HepG2 (cell line): ENCODE measurements around the gene PSMB11. TPM values are rescaled to one million over a fixed set of nuclear protein-coding genes. Genes with fewer than 3 reads are reported as not detected.
A peak's percentile ranks its signal among the peaks of the same experiment; 100 is the strongest.

ENCODE experiments used
- CBX5 ChIP-seq: sonication (generic); formaldehyde crosslinking; IDR thresholded peaks from 2 replicates; pipeline ENCODE4 v1.4.0; 2020; ENCODE audit warnings: missing genetic modification reagents, borderline replicate concordance
- GATAD1 ChIP-seq: IDR thresholded peaks from 2 replicates; pipeline ENCODE4 v1.6.1; 2016; ENCODE audit warnings: missing genetic modification reagents, missing compliant biosample characterization
- IRX3 ChIP-seq: sonication (generic); formaldehyde crosslinking; IDR thresholded peaks from 2 replicates; pipeline ENCODE4 v1.8.1; 2023; ENCODE audit warnings: mild to moderate bottlenecking, low read depth, missing genetic modification reagents, borderline replicate concordance
- KLF11 ChIP-seq: IDR thresholded peaks from 2 replicates; pipeline ENCODE4 v1.6.1; 2016; ENCODE audit warnings: missing compliant biosample characterization
- NCOA2 ChIP-seq: sonication (generic); formaldehyde crosslinking; IDR thresholded peaks from 2 replicates; pipeline ENCODE4 v1.8.0; 2022; ENCODE audit warnings: inconsistent platforms
- NFE2 ChIP-seq: sonication (generic); formaldehyde crosslinking; IDR thresholded peaks from 2 replicates; pipeline ENCODE4 v1.4.0; 2020; ENCODE audit warnings: missing genetic modification reagents
- POLR2AphosphoS2 ChIP-seq: IDR thresholded peaks from 2 replicates; pipeline ENCODE4 v1.6.1; 2011; ENCODE audit warnings: low read depth, low read length, improper control_type of control experiment
- RBM39 ChIP-seq: fragments of 200-400 bp; formaldehyde crosslinking; IDR thresholded peaks from one replicate; pipeline ENCODE4 v1.6.1; 2018; ENCODE audit warnings: antibody characterized with exemption, mild to moderate bottlenecking, low read depth, low read length; ENCODE audit not compliant: poor library complexity, severe bottlenecking
- RELA ChIP-seq: sonication (generic); formaldehyde crosslinking; IDR thresholded peaks from 2 replicates; pipeline ENCODE4 v1.4.0; 2020; ENCODE audit warnings: missing genetic modification reagents
- SIX4 ChIP-seq: sonication (generic); formaldehyde crosslinking; IDR thresholded peaks from 2 replicates; pipeline ENCODE4 v1.4.0; 2020; ENCODE audit warnings: missing genetic modification reagents
- TCF7 ChIP-seq: sonication (generic); IDR thresholded peaks from 2 replicates; pipeline ENCODE4 v1.6.1; 2016; ENCODE audit warnings: antibody characterized with exemption, low read depth
- ZFP82 ChIP-seq: sonication (generic); formaldehyde crosslinking; IDR thresholded peaks from 2 replicates; pipeline ENCODE4 v1.5.1; 2020; ENCODE audit warnings: mild to moderate bottlenecking, missing genetic modification reagents, borderline replicate concordance
- ZNF382 ChIP-seq: sonication (generic); formaldehyde crosslinking; IDR thresholded peaks from 2 replicates; pipeline ENCODE4 v1.5.0; 2020; ENCODE audit warnings: missing genetic modification reagents, mild to moderate bottlenecking, borderline replicate concordance
- ZNF605 ChIP-seq: sonication (generic); formaldehyde crosslinking; IDR thresholded peaks from 2 replicates; pipeline ENCODE4 v1.8.0; 2022; ENCODE audit warnings: mild to moderate bottlenecking, missing genetic modification reagents
- ZNF614 ChIP-seq: IDR thresholded peaks from 2 replicates; pipeline ENCODE4 v1.6.1; 2018; ENCODE audit warnings: missing biosample characterization, missing genetic modification reagents, inconsistent platforms, borderline replicate concordance
- ZNF7 ChIP-seq: IDR thresholded peaks from 2 replicates; pipeline ENCODE4 v1.6.1; 2016; ENCODE audit warnings: missing biosample characterization, missing genetic modification reagents
- ZSCAN9 ChIP-seq: IDR thresholded peaks from 2 replicates; pipeline ENCODE4 v1.6.1; 2016; ENCODE audit warnings: borderline replicate concordance
- polyA plus RNA-seq, 8 experiments: library from polyadenylated mRNA; depleted of rRNA in 3 of 8; stranded (reverse) in 7 of 8; unstranded in 1 of 8; fragments of >200 nt; fragmentation: Illumina TruSeq in 4 of 8; extraction: Trizol in 4 of 8; gene quantifications; 2 replicates each; pipeline versions ENCODE4 v1.2.1 to v1.2.3, GENCODE V29; 2011 to 2016; ENCODE audit warnings: low read depth in 4 of 8, missing spikeins in 1 of 8, mixed read lengths in 1 of 8; ENCODE audit not compliant: insufficient read depth in 1 of 8
- total RNA-seq, 5 experiments: library from RNA; depleted of rRNA; stranded (reverse); fragments of >200 nt; fragmentation: Illumina TruSeq; extraction: Trizol; gene quantifications; 2 replicates each; pipeline ENCODE4 v1.2.3, GENCODE V29; 2016; ENCODE audit warnings: low read depth in 1 of 5
- TF ChIP-seq, protein P1 (sequence below): sonication (generic); formaldehyde crosslinking; IDR thresholded peaks from 2 replicates; pipeline ENCODE4 v1.4.0; 2020; ENCODE audit warnings: missing genetic modification reagents, mild to moderate bottlenecking, borderline replicate concordance
- TF ChIP-seq, protein P2 (sequence below): sonication (generic); formaldehyde crosslinking; IDR thresholded peaks from 2 replicates; pipeline ENCODE4 v1.5.0; 2020; ENCODE audit warnings: missing genetic modification reagents
- TF ChIP-seq, protein P3 (sequence below): sonication (generic); formaldehyde crosslinking; conservative IDR thresholded peaks from 2 replicates; pipeline ENCODE4 v1.4.0; 2020; ENCODE audit warnings: missing genetic modification reagents
- TF ChIP-seq, protein P4 (sequence below): sonication (generic); formaldehyde crosslinking; IDR thresholded peaks from 2 replicates; pipeline ENCODE4 v1.8.0; 2023; ENCODE audit warnings: mild to moderate bottlenecking, missing genetic modification reagents
- TF ChIP-seq, protein P5 (sequence below): sonication (generic); formaldehyde crosslinking; IDR thresholded peaks from 2 replicates; pipeline ENCODE4 v1.8.1; 2022; ENCODE audit warnings: mild to moderate bottlenecking, missing genetic modification reagents

Gene PSMB11
- total and polyA plus RNA-seq, 2 of the 13 experiments (the other 11 are each of a cell fraction or from before 2014, with no cell fraction given), result not detected

DNA sequence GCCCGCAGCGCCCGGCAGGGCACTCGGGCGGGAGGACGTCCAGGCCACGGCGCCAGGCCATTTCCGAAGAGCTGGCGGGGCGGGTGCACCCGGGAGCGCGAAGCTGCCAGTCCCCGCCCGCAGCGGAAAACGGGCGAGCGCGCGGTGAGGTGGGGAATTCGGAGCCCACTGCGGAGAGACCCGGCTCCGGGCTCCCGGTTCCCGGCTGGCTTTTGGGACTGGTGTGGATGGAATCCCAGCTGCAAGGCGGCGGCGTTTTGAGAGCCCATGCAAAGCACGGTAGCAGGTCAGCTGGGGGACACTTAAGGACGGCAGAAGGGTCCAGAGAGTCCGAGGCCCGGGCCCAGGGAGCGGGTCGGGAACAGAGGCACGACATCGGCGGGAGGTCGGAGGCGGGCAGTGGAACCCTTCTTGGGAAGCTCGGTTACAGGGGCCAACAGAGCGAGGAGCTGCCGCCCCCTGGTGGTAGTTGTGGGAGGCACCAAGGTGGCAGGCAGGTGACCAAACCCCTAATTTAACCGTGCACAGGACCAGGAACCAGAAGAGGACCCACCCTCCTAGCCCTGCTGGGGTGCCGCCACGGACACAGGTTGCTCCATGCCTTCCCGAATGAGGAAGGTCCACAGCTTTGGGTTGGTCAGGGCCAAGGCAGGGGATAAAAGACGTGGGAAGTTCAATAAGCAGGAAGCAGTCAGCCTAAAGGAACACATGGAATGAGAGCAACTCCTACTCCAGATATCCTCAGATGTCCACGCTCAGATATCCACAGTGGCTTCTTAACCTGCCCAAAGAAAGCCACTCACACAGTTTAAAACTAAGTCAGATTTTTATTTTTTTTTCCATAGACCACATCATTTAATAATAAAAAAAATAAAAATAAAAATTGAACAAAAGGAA is 16.0 kb downstream of the PSMB11 start (continued):
- TF ChIP-seq, protein P1, sequence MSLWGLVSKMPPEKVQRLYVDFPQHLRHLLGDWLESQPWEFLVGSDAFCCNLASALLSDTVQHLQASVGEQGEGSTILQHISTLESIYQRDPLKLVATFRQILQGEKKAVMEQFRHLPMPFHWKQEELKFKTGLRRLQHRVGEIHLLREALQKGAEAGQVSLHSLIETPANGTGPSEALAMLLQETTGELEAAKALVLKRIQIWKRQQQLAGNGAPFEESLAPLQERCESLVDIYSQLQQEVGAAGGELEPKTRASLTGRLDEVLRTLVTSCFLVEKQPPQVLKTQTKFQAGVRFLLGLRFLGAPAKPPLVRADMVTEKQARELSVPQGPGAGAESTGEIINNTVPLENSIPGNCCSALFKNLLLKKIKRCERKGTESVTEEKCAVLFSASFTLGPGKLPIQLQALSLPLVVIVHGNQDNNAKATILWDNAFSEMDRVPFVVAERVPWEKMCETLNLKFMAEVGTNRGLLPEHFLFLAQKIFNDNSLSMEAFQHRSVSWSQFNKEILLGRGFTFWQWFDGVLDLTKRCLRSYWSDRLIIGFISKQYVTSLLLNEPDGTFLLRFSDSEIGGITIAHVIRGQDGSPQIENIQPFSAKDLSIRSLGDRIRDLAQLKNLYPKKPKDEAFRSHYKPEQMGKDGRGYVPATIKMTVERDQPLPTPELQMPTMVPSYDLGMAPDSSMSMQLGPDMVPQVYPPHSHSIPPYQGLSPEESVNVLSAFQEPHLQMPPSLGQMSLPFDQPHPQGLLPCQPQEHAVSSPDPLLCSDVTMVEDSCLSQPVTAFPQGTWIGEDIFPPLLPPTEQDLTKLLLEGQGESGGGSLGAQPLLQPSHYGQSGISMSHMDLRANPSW (CRISPR knock-in tag), result no peak
- TF ChIP-seq TCF7, result no peak
- TF ChIP-seq, protein P2, sequence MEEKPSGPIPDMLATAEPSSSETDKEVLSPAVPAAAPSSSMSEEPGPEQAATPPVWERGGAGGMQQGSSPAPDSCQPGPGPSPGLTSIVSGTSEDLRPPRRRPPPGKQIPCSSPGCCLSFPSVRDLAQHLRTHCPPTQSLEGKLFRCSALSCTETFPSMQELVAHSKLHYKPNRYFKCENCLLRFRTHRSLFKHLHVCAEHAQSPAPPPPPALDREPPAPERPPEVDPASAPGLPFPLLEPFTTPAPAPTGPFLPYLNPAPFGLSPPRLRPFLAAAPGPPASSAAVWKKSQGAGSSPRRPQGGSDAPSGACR (CRISPR knock-in tag), result no peak; the same call in 1 of the 2 replicates
- peak; percentile 48; the same call in 1 of the 2 replicates for TF ChIP-seq GATAD1 (CRISPR knock-in tag)
- 0 out of 2 replicates have a peak, but pooled peaks have one; percentile 76 for TF ChIP-seq CBX5 (CRISPR knock-in tag)
- TF ChIP-seq ZNF7 (CRISPR knock-in tag), result no peak
- TF ChIP-seq ZNF605, result peak; percentile 91
- peak; percentile 70; the same call in 1 of the 2 replicates for TF ChIP-seq POLR2AphosphoS2
- TF ChIP-seq ZNF614, result 0 out of 2 replicates have a peak, but pooled peaks have one; percentile 55
- peak; percentile 38; the same call in 1 of the 2 replicates for TF ChIP-seq KLF11 (CRISPR knock-in tag)
- TF ChIP-seq RBM39, result peak; percentile 94
- TF ChIP-seq NCOA2, result peak; percentile 45; the same call in 1 of the 2 replicates
- 0 out of 2 replicates have a peak, but pooled peaks have one; percentile 79 for TF ChIP-seq ZSCAN9 (CRISPR knock-in tag)
- no peak for TF ChIP-seq NFE2
- peak; percentile 13; the same call in 1 of the 2 replicates for TF ChIP-seq SIX4 (CRISPR knock-in tag)
- peak; percentile 25; the same call in 1 of the 2 replicates for TF ChIP-seq IRX3 (CRISPR knock-in tag)
- TF ChIP-seq RELA (CRISPR knock-in tag), result peak; percentile 73
- TF ChIP-seq, protein P3, sequence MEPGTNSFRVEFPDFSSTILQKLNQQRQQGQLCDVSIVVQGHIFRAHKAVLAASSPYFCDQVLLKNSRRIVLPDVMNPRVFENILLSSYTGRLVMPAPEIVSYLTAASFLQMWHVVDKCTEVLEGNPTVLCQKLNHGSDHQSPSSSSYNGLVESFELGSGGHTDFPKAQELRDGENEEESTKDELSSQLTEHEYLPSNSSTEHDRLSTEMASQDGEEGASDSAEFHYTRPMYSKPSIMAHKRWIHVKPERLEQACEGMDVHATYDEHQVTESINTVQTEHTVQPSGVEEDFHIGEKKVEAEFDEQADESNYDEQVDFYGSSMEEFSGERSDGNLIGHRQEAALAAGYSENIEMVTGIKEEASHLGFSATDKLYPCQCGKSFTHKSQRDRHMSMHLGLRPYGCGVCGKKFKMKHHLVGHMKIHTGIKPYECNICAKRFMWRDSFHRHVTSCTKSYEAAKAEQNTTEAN, result no peak; the same call in 1 of the 2 replicates
- TF ChIP-seq, protein P4, sequence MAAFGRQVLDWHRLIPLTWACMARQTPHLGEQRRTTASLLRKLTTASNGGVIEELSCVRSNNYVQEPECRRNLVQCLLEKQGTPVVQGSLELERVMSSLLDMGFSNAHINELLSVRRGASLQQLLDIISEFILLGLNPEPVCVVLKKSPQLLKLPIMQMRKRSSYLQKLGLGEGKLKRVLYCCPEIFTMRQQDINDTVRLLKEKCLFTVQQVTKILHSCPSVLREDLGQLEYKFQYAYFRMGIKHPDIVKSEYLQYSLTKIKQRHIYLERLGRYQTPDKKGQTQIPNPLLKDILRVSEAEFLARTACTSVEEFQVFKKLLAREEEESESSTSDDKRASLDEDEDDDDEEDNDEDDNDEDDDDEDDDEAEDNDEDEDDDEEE, result peak; percentile 82
- TF ChIP-seq, protein P5, sequence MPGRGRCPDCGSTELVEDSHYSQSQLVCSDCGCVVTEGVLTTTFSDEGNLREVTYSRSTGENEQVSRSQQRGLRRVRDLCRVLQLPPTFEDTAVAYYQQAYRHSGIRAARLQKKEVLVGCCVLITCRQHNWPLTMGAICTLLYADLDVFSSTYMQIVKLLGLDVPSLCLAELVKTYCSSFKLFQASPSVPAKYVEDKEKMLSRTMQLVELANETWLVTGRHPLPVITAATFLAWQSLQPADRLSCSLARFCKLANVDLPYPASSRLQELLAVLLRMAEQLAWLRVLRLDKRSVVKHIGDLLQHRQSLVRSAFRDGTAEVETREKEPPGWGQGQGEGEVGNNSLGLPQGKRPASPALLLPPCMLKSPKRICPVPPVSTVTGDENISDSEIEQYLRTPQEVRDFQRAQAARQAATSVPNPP, result peak; percentile 45; the same call in 1 of the 2 replicates
- TF ChIP-seq ZFP82 (CRISPR knock-in tag), result 0 out of 2 replicates have a peak, but pooled peaks have one; percentile 47
- TF ChIP-seq ZNF382 (CRISPR knock-in tag), result no peak
